ENCODE measurements around the gene APOC1. TPM values are rescaled to one million over a fixed set of nuclear protein-coding genes. Genes with fewer than 3 reads are reported as not detected.

APOC1 gene
- total and polyA plus RNA-seq, 9 donors, result 14.4 to 625 (median 47.4) TPM

DNA sequence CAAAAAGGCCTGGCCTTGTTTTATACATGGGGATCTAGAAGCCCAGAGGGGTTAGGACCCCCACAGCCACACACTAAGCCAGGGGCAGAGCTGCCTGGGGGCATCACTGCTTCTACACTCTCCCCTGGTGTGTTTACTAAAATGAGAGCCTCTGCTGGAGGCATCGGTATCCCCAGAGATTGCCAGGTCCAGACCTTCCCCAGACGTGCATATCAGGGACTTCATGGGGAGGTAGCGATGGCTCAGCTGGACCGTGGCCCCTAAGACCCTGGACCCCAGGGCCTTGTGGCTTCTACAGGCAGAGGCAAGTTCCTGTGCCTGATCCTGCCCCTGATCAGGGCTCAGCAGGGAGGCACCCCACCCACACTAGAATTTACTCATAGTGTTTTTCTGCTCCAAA, 54.3 kb downstream of the APOC1 start:
- Histone ChIP-seq H3K9me3 (no peaks in the 10 kb centered on the region), H3K36me3 (no peaks in the 10 kb centered on the region), H3K4me3 (no peak overlapping the region), H3K27me3 (no peaks in the 10 kb centered on the region), H3K27ac (no peak overlapping the region), H3K4me1 (ENCODE audit: insufficient read depth) (no peaks in the 10 kb centered on the region)
- TF ChIP-seq POLR2A (IDR thresholded peaks at IDR 0.05) (no peak), EP300 (IDR thresholded peaks at IDR 0.05) (no peak)
- TF ChIP-seq, protein P1, sequence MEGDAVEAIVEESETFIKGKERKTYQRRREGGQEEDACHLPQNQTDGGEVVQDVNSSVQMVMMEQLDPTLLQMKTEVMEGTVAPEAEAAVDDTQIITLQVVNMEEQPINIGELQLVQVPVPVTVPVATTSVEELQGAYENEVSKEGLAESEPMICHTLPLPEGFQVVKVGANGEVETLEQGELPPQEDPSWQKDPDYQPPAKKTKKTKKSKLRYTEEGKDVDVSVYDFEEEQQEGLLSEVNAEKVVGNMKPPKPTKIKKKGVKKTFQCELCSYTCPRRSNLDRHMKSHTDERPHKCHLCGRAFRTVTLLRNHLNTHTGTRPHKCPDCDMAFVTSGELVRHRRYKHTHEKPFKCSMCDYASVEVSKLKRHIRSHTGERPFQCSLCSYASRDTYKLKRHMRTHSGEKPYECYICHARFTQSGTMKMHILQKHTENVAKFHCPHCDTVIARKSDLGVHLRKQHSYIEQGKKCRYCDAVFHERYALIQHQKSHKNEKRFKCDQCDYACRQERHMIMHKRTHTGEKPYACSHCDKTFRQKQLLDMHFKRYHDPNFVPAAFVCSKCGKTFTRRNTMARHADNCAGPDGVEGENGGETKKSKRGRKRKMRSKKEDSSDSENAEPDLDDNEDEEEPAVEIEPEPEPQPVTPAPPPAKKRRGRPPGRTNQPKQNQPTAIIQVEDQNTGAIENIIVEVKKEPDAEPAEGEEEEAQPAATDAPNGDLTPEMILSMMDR (IDR thresholded peaks at IDR 0.05), result no peak
- no peak for DNase-seq
- intact Hi-C loops (cut with DNase I), result no loop called here
- 81 to 87% (median 86%) methylated on average over 4 of the region's 4 CpGs for WGBS, 3 donors

Other genes starting within 250 kb of the APOC1 start
- gene CEACAM19, start 243.1 kb upstream of the APOC1 start, total RNA-seq, result 10 to 100 TPM in 1 of 7 donors, 1 to 10 TPM in 6; 2.6 to 10.0 (median 5.4) TPM
- 1 to 10 TPM; 2.2 to 5.1 TPM for gene CEACAM19, start 243.1 kb upstream of the APOC1 start, polyA plus RNA-seq
- not detected for gene CEACAM16, start 215.5 kb upstream of the APOC1 start, total RNA-seq
- gene CEACAM16, start 215.5 kb upstream of the APOC1 start, polyA plus RNA-seq, result not detected
- gene BCL3, start 165.9 kb upstream of the APOC1 start, total RNA-seq, result 100 to 1,000 TPM in 2 of 7 donors, 10 to 100 TPM in 5; 17.8 to 141 (median 50.7) TPM
- gene BCL3, start 165.9 kb upstream of the APOC1 start, polyA plus RNA-seq, result 10 to 100 TPM in 1 of 2 donors, 1 to 10 TPM in 1; 3.2 to 43.4 TPM
- 10 to 100 TPM in 1 of 7 donors, 1 to 10 TPM in 3, under 1 TPM in 1, not detected in 2; 0.46 to 10.3 (median 2.2) TPM for gene CBLC, start 136.7 kb upstream of the APOC1 start, total RNA-seq
- under 1 TPM in 1 of 2 donors, not detected in 1; 0.08 TPM for gene CBLC, start 136.7 kb upstream of the APOC1 start, polyA plus RNA-seq
- 100 to 1,000 TPM in 2 of 7 donors, 10 to 100 TPM in 5; 18.4 to 419 (median 87.0) TPM for gene BCAM, start 105.5 kb upstream of the APOC1 start, total RNA-seq
- gene BCAM, start 105.5 kb upstream of the APOC1 start, polyA plus RNA-seq, result 10 to 100 TPM in 1 of 2 donors, 1 to 10 TPM in 1; 9.7 to 62.0 TPM
- gene NECTIN2, start 68.3 kb upstream of the APOC1 start, total RNA-seq, result 100 to 1,000 TPM in 1 of 7 donors, 10 to 100 TPM in 6; 37.8 to 185 (median 71.8) TPM
- gene NECTIN2, start 68.3 kb upstream of the APOC1 start, polyA plus RNA-seq, result 10 to 100 TPM; 40.3 to 76.3 TPM
- 10 to 100 TPM; 23.5 to 63.9 (median 43.7) TPM for gene TOMM40, start 23.4 kb upstream of the APOC1 start, total RNA-seq
- 10 to 100 TPM; 11.1 to 23.1 TPM for gene TOMM40, start 23.4 kb upstream of the APOC1 start, polyA plus RNA-seq
- gene APOE, start 8.8 kb upstream of the APOC1 start, total RNA-seq, result 100 to 1,000 TPM; 138 to 799 (median 455) TPM
- 100 to 1,000 TPM; 124 to 934 TPM for gene APOE, start 8.8 kb upstream of the APOC1 start, polyA plus RNA-seq
- under 1 TPM in 1 of 7 donors, not detected in 6; 0.57 TPM for gene APOC4, start 27.6 kb downstream of the APOC1 start, total RNA-seq
- gene APOC4, start 27.6 kb downstream of the APOC1 start, polyA plus RNA-seq, result not detected
- gene APOC2, start 31.4 kb downstream of the APOC1 start, total RNA-seq, result 1 to 10 TPM in 2 of 7 donors, under 1 TPM in 1, not detected in 4; 0.32 to 1.6 (median 1.1) TPM
- 1 to 10 TPM in 1 of 2 donors, under 1 TPM in 1; 0.34 to 5.5 TPM for gene APOC2, start 31.4 kb downstream of the APOC1 start, polyA plus RNA-seq
- 100 to 1,000 TPM in 1 of 7 donors, 10 to 100 TPM in 6; 36.4 to 103 (median 82.0) TPM for gene CLPTM1, start 40.8 kb downstream of the APOC1 start, total RNA-seq
- 10 to 100 TPM; 68.8 to 71.6 TPM for gene CLPTM1, start 40.8 kb downstream of the APOC1 start, polyA plus RNA-seq
- 10 to 100 TPM in 5 of 7 donors, 1 to 10 TPM in 2; 5.4 to 23.2 (median 10.4) TPM for gene RELB, start 86.9 kb downstream of the APOC1 start, total RNA-seq
- gene RELB, start 86.9 kb downstream of the APOC1 start, polyA plus RNA-seq, result 1 to 10 TPM; 3.0 to 7.1 TPM
- gene CLASRP, start 124.4 kb downstream of the APOC1 start, total RNA-seq, result 100 to 1,000 TPM in 2 of 7 donors, 10 to 100 TPM in 5; 52.3 to 113 (median 80.3) TPM
- 10 to 100 TPM; 29.5 to 82.1 TPM for gene CLASRP, start 124.4 kb downstream of the APOC1 start, polyA plus RNA-seq
- gene ZNF296, start 161.9 kb downstream of the APOC1 start, total RNA-seq, result 1 to 10 TPM in 1 of 7 donors, under 1 TPM in 6; 0.24 to 2.4 (median 0.52) TPM
- under 1 TPM in 1 of 2 donors, not detected in 1; 0.29 TPM for gene ZNF296, start 161.9 kb downstream of the APOC1 start, polyA plus RNA-seq
- 10 to 100 TPM; 10.4 to 16.0 (median 12.1) TPM for gene GEMIN7, start 164.7 kb downstream of the APOC1 start, total RNA-seq
- gene GEMIN7, start 164.7 kb downstream of the APOC1 start, polyA plus RNA-seq, result 10 to 100 TPM in 1 of 2 donors, 1 to 10 TPM in 1; 9.7 to 11.7 TPM
- gene PPP1R37, start 178.6 kb downstream of the APOC1 start, total RNA-seq, result 10 to 100 TPM; 18.5 to 28.4 (median 23.1) TPM
- 10 to 100 TPM in 1 of 2 donors, 1 to 10 TPM in 1; 5.5 to 19.5 TPM for gene PPP1R37, start 178.6 kb downstream of the APOC1 start, polyA plus RNA-seq
- under 1 TPM; 0.15 to 0.57 (median 0.20) TPM for gene NKPD1, start 246.4 kb downstream of the APOC1 start, total RNA-seq
- gene NKPD1, start 246.4 kb downstream of the APOC1 start, polyA plus RNA-seq, result under 1 TPM in 1 of 2 donors, not detected in 1; 0.11 TPM

All from ovary (tissue), 9 donors.